HCT116 (cell line): ENCODE measurements around the gene ACO2. TPM values are rescaled to one million over a fixed set of nuclear protein-coding genes. Genes with fewer than 3 reads are reported as not detected.
A peak's percentile ranks its signal among the peaks of the same experiment; 100 is the strongest.

Experiments used
- ATAC-seq: fragments of 200-7000 bp; cut with Tn5 transposase; 2 replicates; pipeline ENCODE4 v1.9.1; 2020; ENCODE audit warnings: mild to moderate bottlenecking, moderate library complexity
- BruUV-seq: library from RNA; stranded (reverse); fragments of 400-500 nt; replicated peaks from 2 replicates; lab custom pipeline; 2021; lab: Mats Ljungman, UMichigan
- CTCF ChIA-PET: fragments of 300-600 bp; sonication (Branson Sonifier 250); formaldehyde crosslinking; loops from one replicate; lab custom pipeline; 2021; ENCODE audit warnings: antibody characterized with exemption; lab: Charles Lee
- POLR2A ChIA-PET: fragments of 300-600, 350-600 bp; sonication (Branson Sonifier 250); formaldehyde crosslinking; loops from one replicate; lab custom pipeline; 2021; ENCODE audit warnings: antibody characterized with exemption; lab: Charles Lee
- RAD21 ChIA-PET, 2 experiments: fragments of 300-600 bp; sonication (Branson Sonifier 250); formaldehyde crosslinking; loops; one replicate each; lab custom pipeline; 2023; ENCODE audit warnings: low total read pairs in 2 of 2; ENCODE audit not compliant: uncharacterized antibody in 2 of 2, unreplicated experiment in 2 of 2, low non-redundant PET in 1 of 2; lab: Charles Lee
- DNase-seq: peaks from one replicate; pipeline ENCODE4 v3.0.0-alpha.2; 2010; ENCODE audit warnings: low read depth, low spot score
- H2AFZ ChIP-seq: fragments of 200-600 bp; shearing (Covaris generic), sonication (generic); 2 replicates; pipeline ENCODE4 v1.6.1; 2017; ENCODE audit warnings: low read depth, mixed run types, mixed read lengths, antibody characterized with exemption, low read length; ENCODE audit not compliant: poor library complexity, severe bottlenecking
- H3K27ac ChIP-seq: 2 replicates; pipeline ENCODE4 v1.5.1; 2012; ENCODE audit warnings: low read depth, low read length
- H3K27me3 ChIP-seq: fragments of 200-600 bp; sonication (generic); 2 replicates; pipeline ENCODE4 v1.6.1; 2016; ENCODE audit warnings: mixed run types, low read length, mixed read lengths; ENCODE audit not compliant: insufficient read depth
- H3K36me3 ChIP-seq, 2 experiments: fragments of 200-500 bp in 1 of 2; fragments of 200-600 bp in 1 of 2; sonication (Bioruptor generic) in 1 of 2; sonication (generic) in 1 of 2; 2 replicates each; pipeline versions ENCODE4 v1.5.1 to v1.6.1; 2014 to 2016; ENCODE audit warnings: low read length in 2 of 2, inconsistent platforms in 1 of 2, mixed read lengths in 1 of 2, mixed run types in 1 of 2; ENCODE audit not compliant: insufficient read depth in 2 of 2, control insufficient read depth in 1 of 2
- H3K4me1 ChIP-seq, 2 experiments: fragments of 200-600 bp in 1 of 2; sonication (generic) in 1 of 2; 2 replicates each; pipeline versions ENCODE4 v1.5.1 to v1.6.1; 2012 to 2017; ENCODE audit warnings: low read length in 2 of 2, inconsistent platforms in 1 of 2, mild to moderate bottlenecking in 1 of 2, mixed read lengths in 1 of 2, mixed run types in 1 of 2, moderate library complexity in 1 of 2; ENCODE audit not compliant: insufficient read depth in 2 of 2, control insufficient read depth in 1 of 2
- H3K4me2 ChIP-seq: fragments of 200-600 bp; sonication (generic); 2 replicates; pipeline ENCODE4 v1.6.1; 2017; ENCODE audit warnings: mixed run types, low read length, mixed read lengths
- H3K4me3 ChIP-seq, 2 experiments: fragments of 200-600 bp in 1 of 2; sonication (generic) in 1 of 2; replicated peaks in 1 of 2; 2 replicates each; pipeline ENCODE4 v1.5.1; 2011 to 2016; ENCODE audit warnings: low read length in 2 of 2, control low read depth in 1 of 2, low read depth in 1 of 2, mild to moderate bottlenecking in 1 of 2, mixed read lengths in 1 of 2, mixed run types in 1 of 2
- H3K79me2 ChIP-seq: fragments of 200-600 bp; sonication (generic); 2 replicates; pipeline ENCODE4 v1.6.1; 2017; ENCODE audit warnings: mild to moderate bottlenecking, mixed run types, low read length, moderate library complexity, mixed read lengths; ENCODE audit not compliant: insufficient read depth
- H3K9ac ChIP-seq: fragments of 200-600 bp; sonication (generic); 2 replicates; pipeline ENCODE4 v1.6.1; 2016; ENCODE audit warnings: low read length, mixed read lengths
- H3K9me2 ChIP-seq: fragments of 200-600 bp; sonication (generic), shearing (Covaris generic); 2 replicates; pipeline ENCODE4 v1.6.1; 2017; ENCODE audit warnings: mixed run types, mild to moderate bottlenecking, moderate library complexity; ENCODE audit not compliant: insufficient read depth
- H3K9me3 ChIP-seq, 2 experiments: fragments of 200-500 bp in 1 of 2; fragments of 200-600 bp in 1 of 2; sonication (Bioruptor generic) in 1 of 2; sonication (generic) in 1 of 2; 2 replicates each; pipeline ENCODE4 v1.6.1; 2014 to 2017; ENCODE audit warnings: low read length in 2 of 2, mixed read lengths in 2 of 2, inconsistent platforms in 1 of 2, low read depth in 1 of 2, mild to moderate bottlenecking in 1 of 2, mixed run types in 1 of 2, moderate library complexity in 1 of 2; ENCODE audit not compliant: control insufficient read depth in 1 of 2, insufficient read depth in 1 of 2
- H4K20me1 ChIP-seq: fragments of 200-600 bp; sonication (generic), shearing (Covaris generic); 2 replicates; pipeline ENCODE4 v1.6.1; 2017; ENCODE audit warnings: mixed run types, mild to moderate bottlenecking, moderate library complexity; ENCODE audit not compliant: insufficient read depth
- CBX3 ChIP-seq: IDR thresholded peaks from 2 replicates; pipeline ENCODE4 v1.6.1; 2012; ENCODE audit warnings: low read depth
- CEBPB ChIP-seq: IDR thresholded peaks from 2 replicates; pipeline ENCODE4 v1.6.1; 2012; ENCODE audit warnings: low read depth
- EGR1 ChIP-seq: IDR thresholded peaks from 2 replicates; pipeline ENCODE4 v1.6.1; 2012; ENCODE audit warnings: low read depth
- ELF1 ChIP-seq: IDR thresholded peaks from 2 replicates; pipeline ENCODE4 v1.6.1; 2012; ENCODE audit warnings: low read depth, borderline replicate concordance
- EZH2 ChIP-seq: fragments of 200-600 bp; sonication (generic); IDR thresholded peaks from 2 replicates; pipeline ENCODE4 v1.6.1; 2017; ENCODE audit warnings: antibody characterized with exemption, mixed run types
- EZH2phosphoT487 ChIP-seq: fragments of 200-600 bp; IDR thresholded peaks from 2 replicates; pipeline ENCODE4 v1.6.1; 2018; ENCODE audit warnings: antibody characterized with exemption, borderline replicate concordance
- FOSL1 ChIP-seq: IDR thresholded peaks from 2 replicates; pipeline ENCODE4 v1.6.1; 2012; ENCODE audit warnings: low read depth
- JUND ChIP-seq: IDR thresholded peaks from 2 replicates; pipeline ENCODE4 v1.6.1; 2012
- POLR2A ChIP-seq: IDR thresholded peaks from 2 replicates; pipeline ENCODE4 v1.7.0; 2011; ENCODE audit warnings: borderline replicate concordance; ENCODE audit not compliant: insufficient read depth, insufficient read length; ENCODE audit errors: extremely low read depth
- POLR2AphosphoS5 ChIP-seq: IDR thresholded peaks from 2 replicates; pipeline ENCODE4 v1.6.1; 2011; ENCODE audit warnings: mild to moderate bottlenecking, low read depth, low read length, moderate library complexity
- RAD21 ChIP-seq: IDR thresholded peaks from 2 replicates; pipeline ENCODE4 v1.6.1; 2012; ENCODE audit warnings: low read depth, mild to moderate bottlenecking
- SIN3A ChIP-seq: IDR thresholded peaks from 2 replicates; pipeline ENCODE4 v1.6.1; 2012; ENCODE audit warnings: low read depth
- SP1 ChIP-seq: IDR thresholded peaks from 2 replicates; pipeline ENCODE4 v1.6.1; 2012; ENCODE audit warnings: low read depth
- ZFX ChIP-seq: fragments of 450-650 bp; IDR thresholded peaks from 2 replicates; pipeline ENCODE4 v1.6.1; 2017
- ZNF274 ChIP-seq: fragments of 200-500 bp; sonication (Bioruptor generic); IDR thresholded peaks from 2 replicates; pipeline ENCODE4 v1.6.1; 2014; ENCODE audit warnings: mild to moderate bottlenecking, low read depth, low read length, inconsistent platforms
- intact Hi-C: fragments of 100-400 bp; cut with micrococcal nuclease; formaldehyde crosslinking; loops from 2 replicates; pipeline ENCODE4 v1.10.0; 2022
- total RNA-seq: library from RNA; stranded (reverse); gene quantifications from one replicate; pipeline ENCODE4 v1.2.1, GENCODE V29; 2021; ENCODE audit not compliant: unreplicated experiment
- TF ChIP-seq, protein P1 (sequence below): IDR thresholded peaks from 2 replicates; pipeline ENCODE4 v1.6.1; 2012
- TF ChIP-seq, protein P2 (sequence below), 3 experiments: fragments of 200-600 bp in 1 of 3; sonication (generic) in 1 of 3; IDR thresholded peaks in 2 of 3; conservative IDR thresholded peaks in 1 of 3; 2 replicates each; pipeline ENCODE4 v1.5.1; 2012 to 2017; ENCODE audit warnings: low read depth in 2 of 3, low read length in 2 of 3, antibody characterized with exemption in 1 of 3, borderline replicate concordance in 1 of 3, control low read depth in 1 of 3, mild to moderate bottlenecking in 1 of 3, mixed read lengths in 1 of 3, mixed run types in 1 of 3, moderate library complexity in 1 of 3; ENCODE audit not compliant: insufficient read depth in 1 of 3

ACO2 gene
- total RNA-seq, 1 experiment from 2014 or later, result 108 TPM

DNA sequence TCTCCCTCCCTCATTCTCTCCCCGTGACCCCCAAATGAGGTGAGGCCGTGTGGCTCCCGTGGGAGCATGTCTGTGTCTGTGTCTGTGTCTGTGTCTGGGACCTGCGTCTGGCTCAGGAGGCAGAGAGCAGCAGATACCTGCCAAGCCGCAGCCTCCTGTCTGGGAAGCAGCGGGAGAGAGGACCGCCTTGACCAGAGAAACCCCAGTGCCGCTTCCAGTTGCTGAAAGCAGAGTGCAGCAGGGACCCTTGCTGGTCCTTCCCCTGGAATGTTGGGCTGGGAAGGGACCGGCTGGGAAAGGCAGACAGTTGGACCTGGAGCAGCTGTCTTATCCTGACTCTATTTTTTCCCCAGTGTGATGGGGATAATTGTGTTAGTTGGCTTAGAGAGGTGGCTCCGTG lies 92.4 kb downstream of the ACO2 start:
- no peak overlapping the region for H2AFZ ChIP-seq
- RAD21 ChIA-PET, result no interaction called here
- H3K79me2 ChIP-seq, result no peaks in the 10 kb centered on the region
- no TSS peak for BruUV-seq
- DNase-seq (no peak), ATAC-seq (no peak)
- H3K4me1 ChIP-seq, result peaks cover 34 to 66% of the 10 kb centered on the region in 2 experiments
- H3K9me2 ChIP-seq, result no peaks in the 10 kb centered on the region
- POLR2A ChIA-PET, result interaction anchor here (1.2 kb wide), 1 partner anchor 28 kb away, joined by 8 read pairs; the partner anchor contains the start of gene PMM1
- H3K9ac ChIP-seq, result no peak overlapping the region
- H3K27me3 ChIP-seq, result no peaks in the 10 kb centered on the region
- no peaks in the 10 kb centered on the region for H4K20me1 ChIP-seq
- H3K4me3 ChIP-seq, result no peak overlapping the region
- H3K4me2 ChIP-seq, result peak overlapping the region; percentile 33; the same call in 1 of the 2 replicates
- no peaks in the 10 kb centered on the region for H3K9me3 ChIP-seq
- CTCF ChIA-PET, result no interaction called here
- no peak for TF ChIP-seq POLR2AphosphoS5
- TF ChIP-seq, protein P1, sequence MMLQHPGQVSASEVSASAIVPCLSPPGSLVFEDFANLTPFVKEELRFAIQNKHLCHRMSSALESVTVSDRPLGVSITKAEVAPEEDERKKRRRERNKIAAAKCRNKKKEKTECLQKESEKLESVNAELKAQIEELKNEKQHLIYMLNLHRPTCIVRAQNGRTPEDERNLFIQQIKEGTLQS, result no peak
- TF ChIP-seq ELF1, result no peak
- TF ChIP-seq CEBPB, result no peak
- no peak for TF ChIP-seq EZH2phosphoT487
- no peaks in the 10 kb centered on the region for H3K36me3 ChIP-seq
- intact Hi-C loops, result no loop called here
- no peak overlapping the region for H3K27ac ChIP-seq

DNA sequence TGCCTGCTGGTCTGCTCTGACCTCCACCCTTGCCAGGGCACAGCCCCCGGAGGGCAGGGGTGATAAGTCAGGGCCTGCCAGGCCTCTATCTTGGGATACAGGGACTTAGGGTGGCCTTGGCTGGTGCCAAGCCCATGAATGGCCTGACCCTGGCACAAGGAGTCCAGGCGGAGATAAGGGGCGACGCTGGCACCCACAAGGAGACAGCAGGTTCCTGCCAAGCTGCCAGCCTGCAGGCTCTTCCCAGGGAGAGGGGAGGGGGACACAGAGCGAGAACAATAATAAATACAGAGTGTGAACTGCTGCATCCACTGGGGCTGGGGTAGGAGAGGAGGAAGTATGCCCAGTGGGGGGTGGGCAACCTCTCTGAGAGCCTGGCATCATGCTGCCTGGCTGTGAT lies 92.9 kb downstream of the ACO2 start:
- POLR2A ChIA-PET, result no interaction called here
- peaks cover 34 to 68% of the 10 kb centered on the region in 2 experiments for H3K4me1 ChIP-seq
- CTCF ChIA-PET, result no interaction called here
- TF ChIP-seq EZH2phosphoT487 (no peak), CEBPB (no peak), CBX3 (no peak), FOSL1 (no peak), POLR2A (no peak), POLR2AphosphoS5 (no peak), ZFX (no peak), JUND (no peak), ZNF274 (no peak), EGR1 (no peak), SIN3A (no peak), RAD21 (no peak), EZH2 (no peak), SP1 (no peak)
- TF ChIP-seq, protein P1, result no peak
- TF ChIP-seq, protein P2, sequence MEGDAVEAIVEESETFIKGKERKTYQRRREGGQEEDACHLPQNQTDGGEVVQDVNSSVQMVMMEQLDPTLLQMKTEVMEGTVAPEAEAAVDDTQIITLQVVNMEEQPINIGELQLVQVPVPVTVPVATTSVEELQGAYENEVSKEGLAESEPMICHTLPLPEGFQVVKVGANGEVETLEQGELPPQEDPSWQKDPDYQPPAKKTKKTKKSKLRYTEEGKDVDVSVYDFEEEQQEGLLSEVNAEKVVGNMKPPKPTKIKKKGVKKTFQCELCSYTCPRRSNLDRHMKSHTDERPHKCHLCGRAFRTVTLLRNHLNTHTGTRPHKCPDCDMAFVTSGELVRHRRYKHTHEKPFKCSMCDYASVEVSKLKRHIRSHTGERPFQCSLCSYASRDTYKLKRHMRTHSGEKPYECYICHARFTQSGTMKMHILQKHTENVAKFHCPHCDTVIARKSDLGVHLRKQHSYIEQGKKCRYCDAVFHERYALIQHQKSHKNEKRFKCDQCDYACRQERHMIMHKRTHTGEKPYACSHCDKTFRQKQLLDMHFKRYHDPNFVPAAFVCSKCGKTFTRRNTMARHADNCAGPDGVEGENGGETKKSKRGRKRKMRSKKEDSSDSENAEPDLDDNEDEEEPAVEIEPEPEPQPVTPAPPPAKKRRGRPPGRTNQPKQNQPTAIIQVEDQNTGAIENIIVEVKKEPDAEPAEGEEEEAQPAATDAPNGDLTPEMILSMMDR (IDR thresholded peaks at IDR 0.05 in 2 of 3, conservative IDR thresholded peaks at IDR 0.05 in 1 of 3; ENCODE audit: borderline replicate concordance in 1 of 3, insufficient read depth in 1 of 3, low read depth in 2 of 3, low read length in 2 of 3), result no peak

More for the DNA sequence above, 92.9 kb downstream of the ACO2 start:
- Histone ChIP-seq H3K79me2 (no peaks in the 10 kb centered on the region), H4K20me1 (no peaks in the 10 kb centered on the region), H3K4me3 (no peak overlapping the region), H3K9me3 (no peaks in the 10 kb centered on the region), H3K9ac (no peak overlapping the region), H3K27ac (no peak overlapping the region), H2AFZ (no peak overlapping the region), H3K27me3 (no peaks in the 10 kb centered on the region), H3K4me2 (no peak overlapping the region), H3K36me3 (no peaks in the 10 kb centered on the region), H3K9me2 (no peaks in the 10 kb centered on the region)
- intact Hi-C loops, result no loop called here
- no peak for DNase-seq
- BruUV-seq, result no TSS peak
- RAD21 ChIA-PET, result no interaction called here
- no peak for ATAC-seq
